PFSK-1 (cell line): ENCODE measurements around the gene PDGFC.

Experiments
- FOXP2 ChIP-seq: optimal IDR thresholded peaks from 2 replicates; pipeline ENCODE3; 2011; ENCODE audit warnings: borderline replicate concordance, control low read depth, inconsistent platforms; ENCODE audit not compliant: insufficient read depth; ENCODE audit errors: extremely low read length, extremely low read depth
- POLR2AphosphoS5 ChIP-seq: IDR thresholded peaks from 2 replicates; pipeline ENCODE4 v1.6.1; 2012; ENCODE audit warnings: low read depth, mild to moderate bottlenecking, control low read depth, low read length, moderate library complexity
- SIN3A ChIP-seq: IDR thresholded peaks from 2 replicates; pipeline ENCODE4 v1.6.1; 2012; ENCODE audit warnings: mild to moderate bottlenecking, low read length, moderate library complexity, borderline replicate concordance; ENCODE audit not compliant: insufficient read depth
- TAF1 ChIP-seq: IDR thresholded peaks from 2 replicates; pipeline ENCODE4 v1.6.1; 2012; ENCODE audit warnings: low read length, control low read depth, borderline replicate concordance; ENCODE audit not compliant: insufficient read depth
- TF ChIP-seq, protein P1 (sequence below), 2 experiments: IDR thresholded peaks; 2 replicates each; pipeline versions ENCODE4 v1.6.1 to v1.8.0; 2011 to 2012; ENCODE audit warnings: low read depth in 2 of 2, low read length in 2 of 2, control low read depth in 1 of 2, inconsistent platforms in 1 of 2, mild to moderate bottlenecking in 1 of 2, moderate library complexity in 1 of 2; ENCODE audit not compliant: insufficient read depth in 1 of 2

Gene PDGFC

GRCh38 chr4:156906325-156906724 is 65.3 kb downstream of the PDGFC start:
- TF ChIP-seq POLR2AphosphoS5 (no peak), TAF1 (no peak), SIN3A (no peak), FOXP2 (no peak)
- TF ChIP-seq, protein P1, sequence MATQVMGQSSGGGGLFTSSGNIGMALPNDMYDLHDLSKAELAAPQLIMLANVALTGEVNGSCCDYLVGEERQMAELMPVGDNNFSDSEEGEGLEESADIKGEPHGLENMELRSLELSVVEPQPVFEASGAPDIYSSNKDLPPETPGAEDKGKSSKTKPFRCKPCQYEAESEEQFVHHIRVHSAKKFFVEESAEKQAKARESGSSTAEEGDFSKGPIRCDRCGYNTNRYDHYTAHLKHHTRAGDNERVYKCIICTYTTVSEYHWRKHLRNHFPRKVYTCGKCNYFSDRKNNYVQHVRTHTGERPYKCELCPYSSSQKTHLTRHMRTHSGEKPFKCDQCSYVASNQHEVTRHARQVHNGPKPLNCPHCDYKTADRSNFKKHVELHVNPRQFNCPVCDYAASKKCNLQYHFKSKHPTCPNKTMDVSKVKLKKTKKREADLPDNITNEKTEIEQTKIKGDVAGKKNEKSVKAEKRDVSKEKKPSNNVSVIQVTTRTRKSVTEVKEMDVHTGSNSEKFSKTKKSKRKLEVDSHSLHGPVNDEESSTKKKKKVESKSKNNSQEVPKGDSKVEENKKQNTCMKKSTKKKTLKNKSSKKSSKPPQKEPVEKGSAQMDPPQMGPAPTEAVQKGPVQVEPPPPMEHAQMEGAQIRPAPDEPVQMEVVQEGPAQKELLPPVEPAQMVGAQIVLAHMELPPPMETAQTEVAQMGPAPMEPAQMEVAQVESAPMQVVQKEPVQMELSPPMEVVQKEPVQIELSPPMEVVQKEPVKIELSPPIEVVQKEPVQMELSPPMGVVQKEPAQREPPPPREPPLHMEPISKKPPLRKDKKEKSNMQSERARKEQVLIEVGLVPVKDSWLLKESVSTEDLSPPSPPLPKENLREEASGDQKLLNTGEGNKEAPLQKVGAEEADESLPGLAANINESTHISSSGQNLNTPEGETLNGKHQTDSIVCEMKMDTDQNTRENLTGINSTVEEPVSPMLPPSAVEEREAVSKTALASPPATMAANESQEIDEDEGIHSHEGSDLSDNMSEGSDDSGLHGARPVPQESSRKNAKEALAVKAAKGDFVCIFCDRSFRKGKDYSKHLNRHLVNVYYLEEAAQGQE (IDR thresholded peaks at IDR 0.05; ENCODE audit: insufficient read depth in 1 of 2, low read depth in 2 of 2, low read length in 2 of 2), result no peak

DNA sequence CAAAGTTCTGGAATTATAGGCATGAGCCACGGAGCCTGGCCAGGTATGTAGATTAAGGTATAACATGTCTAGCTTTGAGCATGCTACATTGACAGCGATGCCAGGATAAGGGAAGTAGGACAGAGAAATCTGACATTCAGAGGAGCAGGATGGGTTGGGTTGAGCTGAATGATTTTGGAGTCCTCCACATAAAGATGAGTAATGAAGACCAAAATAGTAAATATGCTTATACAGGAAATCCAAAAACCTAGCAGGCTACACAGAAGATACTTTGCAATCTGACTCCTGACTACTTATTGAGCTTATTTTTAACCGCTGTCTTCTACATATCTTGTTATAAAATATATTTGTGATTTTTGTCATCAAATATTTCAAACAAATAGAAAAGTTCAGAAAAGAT is 69.7 kb downstream of the PDGFC start:
- TF ChIP-seq FOXP2 (no peak), POLR2AphosphoS5 (no peak), SIN3A (no peak), TAF1 (no peak)
- TF ChIP-seq, protein P1 (IDR thresholded peaks at IDR 0.05; ENCODE audit: insufficient read depth in 1 of 2, low read depth in 2 of 2, low read length in 2 of 2), result no peak

GRCh38 chr4:156898373-156899117 is 73.1 kb downstream of the PDGFC start:
- no peak for TF ChIP-seq POLR2AphosphoS5
- no peak for TF ChIP-seq TAF1

DNA sequence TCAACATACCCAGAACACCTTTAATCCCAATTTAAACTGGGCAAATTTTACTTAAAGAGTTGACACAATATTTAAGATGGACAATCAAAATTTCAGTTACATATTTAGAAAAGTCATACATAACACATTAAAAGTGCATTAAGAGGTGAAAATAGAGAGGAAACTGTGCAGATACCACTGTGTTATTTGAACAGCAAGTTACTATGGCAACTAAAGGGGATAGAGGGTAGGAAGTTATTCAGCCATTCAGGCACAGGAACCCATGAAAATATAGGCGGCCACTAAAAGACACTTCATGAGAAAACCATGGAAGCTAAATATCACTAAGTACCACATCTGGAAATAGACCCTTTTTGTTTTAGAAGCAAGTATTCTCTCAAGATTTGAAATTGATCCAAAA is 75.1 kb downstream of the PDGFC start:
- no peak for TF ChIP-seq SIN3A
- TF ChIP-seq, protein P1 (IDR thresholded peaks at IDR 0.05; ENCODE audit: insufficient read depth in 1 of 2, low read depth in 2 of 2, low read length in 2 of 2), result no peak
- no peak for TF ChIP-seq POLR2AphosphoS5
- TF ChIP-seq FOXP2, result no peak
- TF ChIP-seq TAF1, result no peak

DNA sequence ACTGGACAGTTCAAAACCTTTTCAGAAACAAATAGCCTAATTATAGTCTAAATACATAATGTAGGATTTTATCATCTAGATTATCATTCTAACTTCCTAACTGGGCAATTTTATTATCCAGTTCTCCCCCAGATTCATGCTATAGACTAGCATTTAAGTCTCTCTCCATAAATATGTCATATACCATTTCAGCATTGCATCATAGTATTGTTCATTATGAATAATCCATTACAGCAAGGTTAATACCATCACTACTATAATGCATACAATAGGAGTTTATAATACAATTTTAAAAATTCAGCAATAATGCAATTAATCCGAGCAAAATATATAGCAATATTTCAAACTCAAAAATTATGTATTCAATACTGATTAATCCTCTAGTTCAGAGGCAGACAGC is 77.4 kb downstream of the PDGFC start:
- TF ChIP-seq TAF1 (no peak), SIN3A (no peak), FOXP2 (no peak), POLR2AphosphoS5 (no peak)
- TF ChIP-seq, protein P1 (IDR thresholded peaks at IDR 0.05; ENCODE audit: insufficient read depth in 1 of 2, low read depth in 2 of 2, low read length in 2 of 2), result no peak
